Measurements from ENCODE around the gene RNF150. TPM values are rescaled to one million over a fixed set of nuclear protein-coding genes. Genes with fewer than 3 reads are reported as not detected.
"Not testable (repeated sequence)": the region's sequence is repeated elsewhere in the genome, so short reads cannot be mapped to it uniquely, and the experiment has no call there.

The RNF150 gene
- 10 to 100 TPM in 1 of 3 donors, 1 to 10 TPM in 1, under 1 TPM in 1; 0.82 to 12.4 (median 3.0) TPM for polyA plus RNA-seq

DNA sequence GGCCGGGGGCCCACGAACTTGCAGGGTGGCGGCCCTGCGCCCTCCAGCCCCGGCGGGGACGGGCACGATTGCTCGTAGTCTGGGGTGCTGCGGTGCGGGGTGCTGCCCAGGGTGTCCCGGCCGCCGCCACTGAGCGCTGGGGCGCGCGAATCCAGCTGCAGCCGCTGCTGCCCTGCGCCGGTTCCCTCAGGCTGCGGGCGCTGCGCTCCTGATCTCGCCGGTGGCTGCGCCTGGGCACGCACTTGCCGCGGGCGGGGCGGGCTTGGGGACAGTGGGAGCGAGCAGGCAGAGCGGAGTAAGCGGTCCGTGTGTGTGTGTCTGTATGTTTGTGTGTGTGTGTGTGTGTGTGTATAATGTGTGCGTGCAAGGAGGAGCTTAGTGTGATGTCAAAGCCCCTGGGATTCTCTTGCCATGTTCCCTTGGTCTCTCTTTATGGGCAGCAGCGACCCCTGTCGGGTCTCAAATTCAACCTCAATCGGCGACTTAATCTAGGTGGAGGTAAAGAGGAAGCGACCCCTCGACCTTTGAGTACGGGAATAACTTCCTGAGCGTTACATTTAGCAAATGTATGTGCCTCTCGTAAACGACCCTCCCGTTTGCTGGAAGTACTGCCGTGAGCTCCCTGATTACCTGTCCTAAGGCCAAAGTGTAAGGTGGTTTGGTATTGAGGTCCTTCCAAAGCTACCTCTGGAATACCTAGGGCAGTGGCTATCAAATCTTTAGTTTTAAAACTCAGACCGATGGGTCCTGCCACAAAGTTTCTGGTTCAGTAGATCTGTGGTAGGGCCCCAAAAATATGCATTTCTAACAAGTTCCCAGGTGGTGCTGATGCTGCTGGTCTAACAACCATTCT, at the start of gene RNF150:
RNF150 (minus strand) TSS at position 324 of the 853 bp plus-strand sequence.
- WGBS, 3 donors = 1 to 2% (median 2%) methylated on average over 42 to 50 of the region's 50 CpGs
- H3K27ac ChIP-seq (ENCODE audit: low read depth, low read length) = no peak within 1 kb of the TSS

DNA sequence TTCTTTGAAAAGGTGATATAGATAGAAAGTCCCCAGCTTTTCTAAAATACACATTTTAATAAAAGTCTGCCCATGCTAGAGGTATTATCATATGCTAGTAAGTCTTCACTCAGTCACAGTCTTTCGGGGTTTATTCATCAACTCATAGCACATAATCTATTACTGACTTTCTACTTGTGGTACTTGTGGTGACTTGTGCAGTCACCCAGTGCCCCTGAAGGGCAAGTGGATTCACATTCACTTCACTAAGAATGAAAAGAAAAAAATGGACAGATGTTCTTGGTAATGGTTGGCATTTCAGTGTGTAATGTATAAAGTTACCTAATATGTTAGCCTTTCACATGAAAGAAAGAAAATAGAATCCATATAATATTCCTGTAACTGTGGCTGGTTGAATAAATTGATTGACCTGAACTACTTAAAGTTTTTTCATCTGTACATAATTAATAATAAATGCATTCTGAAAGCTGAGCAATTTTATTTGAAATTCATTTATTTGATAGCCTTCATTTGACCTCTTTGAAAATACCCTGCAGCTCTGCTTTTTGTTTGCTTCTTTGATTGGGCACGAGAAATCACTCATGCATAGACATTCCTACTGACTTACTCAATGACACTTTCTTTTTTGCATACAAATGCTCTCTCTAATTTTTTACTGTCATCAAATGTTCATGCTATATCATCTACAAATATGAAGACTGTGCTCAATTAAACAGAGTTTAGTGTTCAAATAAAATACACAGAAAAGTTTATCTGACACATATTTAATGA, 47.9 kb upstream of the RNF150 start:
- 68 to 92% (median 89%) methylated on average over 2 of the region's 2 CpGs for WGBS, 3 donors
- H3K27ac ChIP-seq (ENCODE audit: low read depth, low read length) = no peak overlapping the region

DNA sequence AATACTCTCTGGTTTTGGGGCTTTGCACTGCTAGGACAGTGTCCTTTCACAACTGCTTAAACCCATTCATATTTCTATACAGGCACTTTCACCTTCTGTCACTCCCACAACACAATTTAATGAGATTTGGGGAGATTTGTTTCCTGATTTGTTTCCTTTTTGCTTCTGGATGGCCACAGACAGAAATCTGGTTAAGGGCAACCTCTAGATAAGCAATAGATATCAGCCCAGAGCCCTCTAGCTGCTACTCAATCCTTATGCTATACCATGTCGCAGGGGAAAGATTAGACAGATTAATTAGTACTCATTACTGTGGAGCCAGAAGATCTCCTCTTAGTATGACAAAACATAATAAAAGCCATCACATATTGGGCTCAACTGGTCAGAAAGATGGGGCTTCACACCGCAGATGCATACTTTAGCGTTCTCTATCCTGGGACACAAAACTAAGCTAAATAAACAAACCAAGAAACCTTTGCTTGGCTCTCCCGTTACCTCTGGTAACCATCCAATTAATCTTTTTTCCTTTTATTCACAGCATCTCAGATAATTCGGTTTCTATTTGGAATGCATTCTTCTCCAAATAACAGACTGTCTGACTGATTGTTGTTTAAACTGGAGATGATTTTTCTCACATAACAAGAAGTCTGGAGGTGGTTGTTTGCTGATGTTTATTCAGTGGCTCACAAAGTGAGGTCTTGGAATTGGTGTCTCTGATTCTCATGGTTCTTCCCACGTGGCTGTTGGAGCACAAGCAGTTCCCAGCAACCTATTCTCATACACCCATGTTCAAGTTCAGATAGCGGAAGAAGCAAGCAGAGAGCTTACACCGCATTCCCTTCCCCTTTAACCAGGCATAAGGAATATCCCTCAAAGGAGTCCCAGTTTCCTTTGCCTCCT, 46.5 kb upstream of the RNF150 start:
- H3K27ac ChIP-seq (ENCODE audit: low read depth, low read length) = no peak overlapping the region
- 41 to 58% (median 54%) methylated on average over 8 of the region's 8 CpGs for WGBS, 3 donors

DNA sequence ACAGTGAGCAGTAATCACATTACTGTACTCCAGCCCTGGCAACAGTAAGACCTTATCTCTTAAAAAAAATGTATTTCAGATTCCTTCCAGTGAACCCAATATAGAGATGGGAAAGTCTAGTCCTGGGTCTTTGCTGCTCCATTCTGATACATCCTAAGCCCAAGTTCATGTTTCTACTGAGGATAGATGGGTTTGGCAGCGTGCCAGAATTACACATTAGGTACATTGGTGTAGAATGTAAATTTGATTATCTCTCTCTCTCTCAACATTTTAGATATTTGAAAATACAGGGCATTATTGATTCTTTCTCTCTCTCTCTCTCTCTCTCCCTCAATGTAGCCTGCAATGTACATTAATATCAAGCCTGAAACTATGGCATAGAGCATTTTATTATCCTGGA, 43.9 kb upstream of the RNF150 start:
- H3K27ac ChIP-seq (ENCODE audit: low read depth, low read length) = no peak overlapping the region
- 36 to 65% (median 49%) methylated on average over 1 of the region's 1 CpG for whole genome bisulfite sequencing, 3 donors

DNA sequence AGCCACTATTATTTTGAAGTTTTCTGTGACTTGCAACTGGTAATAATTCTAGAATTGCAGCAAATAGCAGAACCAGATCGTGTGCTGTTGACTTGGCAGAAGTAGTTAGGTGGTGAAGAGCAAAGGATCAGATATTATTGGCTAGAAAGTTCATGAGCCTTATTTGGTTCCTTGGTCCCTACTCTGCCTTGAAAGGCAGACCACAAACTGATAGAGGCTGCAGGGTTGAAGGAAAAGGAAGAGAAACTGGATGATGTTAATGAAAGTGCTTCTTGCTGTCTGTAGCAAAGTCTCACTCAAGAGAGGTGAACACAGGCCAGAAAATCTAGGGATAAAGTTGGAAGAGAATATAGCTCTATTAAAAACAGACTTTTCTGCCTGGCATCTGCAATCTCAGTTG, 41.2 kb upstream of the RNF150 start:
- 56 to 57% (median 57%) methylated on average over 1 of the region's 1 CpG for WGBS, 3 donors
- no peak overlapping the region for H3K27ac ChIP-seq (ENCODE audit: low read depth, low read length)

DNA sequence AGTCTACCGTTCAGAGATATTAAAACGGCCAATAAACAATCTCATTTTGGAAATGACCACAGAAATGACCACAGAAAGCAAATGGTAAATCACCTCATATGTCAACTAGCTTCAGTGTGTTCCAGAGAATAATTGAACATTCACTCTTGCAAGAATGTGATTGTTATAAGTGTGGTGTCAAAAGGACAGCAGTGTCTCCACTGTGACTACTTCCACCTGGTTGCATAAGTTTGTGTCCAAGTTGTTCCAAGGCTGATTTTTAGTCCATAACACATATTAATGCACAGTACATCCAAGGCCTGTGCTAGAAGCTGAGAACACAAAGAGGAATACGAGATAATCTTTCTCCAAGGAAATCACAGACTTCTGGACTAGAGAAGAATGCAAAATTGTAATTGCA, 37.4 kb upstream of the RNF150 start:
- 58 to 73% (median 67%) methylated on average over 3 of the region's 3 CpGs for whole genome bisulfite sequencing, 3 donors

DNA sequence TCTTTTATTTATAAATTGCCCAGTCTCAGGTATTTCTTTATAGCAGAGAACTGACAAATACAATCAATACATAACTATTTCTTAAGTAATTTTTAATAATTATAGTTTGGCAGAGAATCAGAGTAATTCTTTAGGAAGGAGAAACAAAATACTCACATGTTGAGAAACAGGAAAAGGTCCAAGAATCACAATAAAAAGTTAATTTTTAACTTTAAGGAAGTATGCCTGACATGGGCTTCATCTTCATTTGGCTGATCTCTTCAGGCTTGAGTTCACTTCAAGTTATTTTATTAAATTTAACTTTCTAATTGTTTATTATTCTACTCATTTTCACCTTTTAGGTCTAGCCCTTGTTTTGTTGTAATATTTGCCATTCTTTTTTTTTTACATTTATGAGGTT, 36.1 kb upstream of the RNF150 start:
- no peak overlapping the region for H3K27ac ChIP-seq (ENCODE audit: low read depth, low read length)

More for the DNA sequence above, 37.4 kb upstream of the RNF150 start:
- no peak overlapping the region for H3K27ac ChIP-seq (ENCODE audit: low read depth, low read length)

DNA sequence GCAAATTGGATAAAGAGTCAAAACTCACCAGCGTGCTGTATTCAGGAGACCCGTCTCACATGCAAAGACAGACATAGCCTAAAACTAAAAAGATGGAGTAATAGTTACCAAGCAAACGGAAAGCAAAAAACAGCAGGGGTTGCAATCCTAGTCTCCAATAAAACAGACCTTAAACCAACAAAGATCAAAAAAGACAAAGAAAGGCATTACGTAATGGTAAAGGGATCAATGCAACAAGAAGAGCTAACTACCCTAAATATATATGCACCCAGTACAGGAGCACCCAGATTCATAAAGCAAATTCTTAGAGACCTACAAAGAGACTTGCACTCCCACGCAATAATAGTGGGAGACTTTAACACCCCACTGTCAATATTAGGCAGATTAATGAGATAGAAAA, 31.7 kb upstream of the RNF150 start:
- WGBS, 3 donors = 79 to 90% (median 89%) methylated on average over 5 of the region's 5 CpGs
- H3K27ac ChIP-seq (ENCODE audit: low read depth, low read length) = not testable (repeated sequence)

DNA sequence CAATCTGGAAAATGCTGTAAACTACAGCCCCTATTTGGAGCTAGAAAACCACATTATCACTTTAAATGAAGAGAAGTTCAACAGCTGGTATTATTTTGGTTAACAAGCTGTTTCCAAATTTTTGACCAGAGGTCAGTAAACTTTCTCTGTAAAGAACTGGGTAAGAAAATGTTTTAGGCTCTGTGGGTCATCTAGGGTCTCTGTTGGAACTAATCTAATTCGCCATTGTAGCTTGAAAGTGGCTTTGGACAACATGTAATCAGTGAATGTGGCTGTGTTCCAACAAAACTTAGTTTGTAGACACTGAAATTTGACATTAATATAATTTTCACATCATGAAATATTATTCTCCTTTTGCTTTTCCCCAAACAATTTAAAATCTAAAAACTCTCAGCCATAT, 25.8 kb upstream of the RNF150 start:
- no peak overlapping the region for H3K27ac ChIP-seq (ENCODE audit: low read depth, low read length)
- WGBS, 3 donors = 54 to 90% (median 82%) methylated on average over 1 of the region's 1 CpG

DNA sequence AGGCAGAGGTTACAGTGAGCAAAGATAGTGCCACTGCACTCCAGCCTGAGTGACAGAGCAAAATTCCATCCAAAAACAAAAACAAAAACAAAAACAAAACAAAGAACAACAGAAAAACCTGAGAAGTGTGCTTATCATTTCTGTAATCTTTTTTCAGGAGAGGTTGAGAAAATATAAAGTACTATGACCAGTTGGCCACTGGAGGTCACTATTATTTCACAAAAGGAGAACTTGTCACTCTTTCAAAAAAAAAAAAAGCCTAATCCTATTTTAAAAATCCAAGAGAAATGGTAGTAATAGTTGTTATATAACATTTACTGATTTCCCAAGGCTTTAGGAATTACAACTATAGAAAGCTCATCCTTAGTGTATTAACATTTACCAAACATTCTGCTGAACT, 24.9 kb upstream of the RNF150 start:
- H3K27ac ChIP-seq (ENCODE audit: low read depth, low read length) = no peak overlapping the region

DNA sequence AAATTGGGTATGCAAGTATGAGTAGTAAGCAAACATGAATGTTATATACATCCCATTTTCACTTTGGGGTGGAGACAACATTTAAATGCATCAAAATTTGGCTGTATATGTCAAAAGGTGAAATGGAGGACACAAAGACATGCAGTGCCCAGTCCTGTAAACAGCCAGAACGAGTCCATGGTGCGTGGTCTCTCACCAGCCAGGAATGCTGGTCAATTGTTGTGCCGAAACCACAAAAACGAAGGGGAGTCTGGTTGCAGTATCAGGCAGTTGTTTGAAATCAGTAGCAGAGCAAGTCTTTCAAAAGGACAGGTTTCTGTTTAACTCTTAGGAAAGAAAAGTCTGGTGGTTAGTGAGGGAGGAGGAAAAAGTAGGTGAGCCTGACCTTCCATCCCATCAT, 22.3 kb upstream of the RNF150 start:
- no peak overlapping the region for H3K27ac ChIP-seq (ENCODE audit: low read depth, low read length)
- WGBS, 3 donors = 80 to 90% (median 82%) methylated on average over 4 of the region's 4 CpGs

DNA sequence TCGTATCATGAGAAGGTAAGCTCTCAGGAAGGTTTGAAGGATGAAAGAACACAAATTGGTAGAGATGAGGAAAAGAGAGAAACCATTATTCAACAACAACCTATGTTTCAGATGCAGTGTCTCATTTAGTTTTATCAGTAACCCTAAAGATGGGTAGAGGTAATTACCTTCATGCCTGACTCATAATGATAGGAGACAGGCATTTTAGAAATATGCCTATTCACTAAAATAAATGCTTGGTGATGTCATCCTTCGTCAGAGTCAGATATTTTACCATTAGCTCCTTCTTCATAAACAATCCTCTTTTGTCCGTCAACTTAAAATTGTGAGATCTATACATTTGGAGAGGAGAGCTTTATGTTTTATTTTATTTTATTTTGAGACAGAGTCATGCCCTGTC, 21.5 kb upstream of the RNF150 start:
- 83 to 84% (median 84%) methylated on average over 3 of the region's 3 CpGs for WGBS, 3 donors
- no peak overlapping the region for H3K27ac ChIP-seq (ENCODE audit: low read depth, low read length)

DNA sequence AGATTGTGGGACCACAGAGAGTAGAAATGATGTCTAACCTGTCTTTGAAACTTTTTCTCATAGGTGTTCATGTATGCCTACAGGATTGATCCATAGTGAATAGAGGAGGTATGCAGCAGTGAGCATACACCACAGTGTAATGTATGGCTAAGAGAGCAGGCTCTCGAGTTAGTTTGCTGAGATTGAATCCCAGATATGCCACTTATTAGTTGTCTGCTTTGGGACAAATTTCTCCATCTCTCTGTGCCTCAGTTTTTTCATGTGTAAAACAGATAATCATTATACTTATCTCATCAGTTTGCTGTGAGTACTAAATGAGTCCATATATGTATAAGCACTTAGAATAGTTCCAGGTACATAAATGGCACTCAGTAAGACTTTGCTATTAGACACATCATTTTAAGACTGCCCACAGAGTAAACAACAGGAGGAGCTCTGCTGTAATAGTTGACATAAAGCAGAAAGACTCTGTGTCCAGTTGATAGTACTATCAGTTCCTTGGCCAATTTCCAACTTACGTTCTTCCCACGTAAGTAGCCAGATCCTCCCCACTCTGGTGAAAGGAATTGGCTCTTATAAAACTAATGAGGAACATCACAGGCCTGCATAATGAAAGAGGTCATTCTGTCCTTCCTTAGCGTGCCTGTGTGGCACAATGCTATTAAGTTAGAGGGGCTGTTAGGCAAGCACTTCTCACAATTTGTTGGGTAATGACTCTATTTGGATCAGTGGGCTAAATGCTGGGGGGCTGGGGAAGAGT, 20.7 kb upstream of the RNF150 start:
- H3K27ac ChIP-seq (ENCODE audit: low read depth, low read length) = no peak overlapping the region
- 33 to 60% (median 39%) methylated on average over 4 of the region's 4 CpGs for WGBS, 3 donors

DNA sequence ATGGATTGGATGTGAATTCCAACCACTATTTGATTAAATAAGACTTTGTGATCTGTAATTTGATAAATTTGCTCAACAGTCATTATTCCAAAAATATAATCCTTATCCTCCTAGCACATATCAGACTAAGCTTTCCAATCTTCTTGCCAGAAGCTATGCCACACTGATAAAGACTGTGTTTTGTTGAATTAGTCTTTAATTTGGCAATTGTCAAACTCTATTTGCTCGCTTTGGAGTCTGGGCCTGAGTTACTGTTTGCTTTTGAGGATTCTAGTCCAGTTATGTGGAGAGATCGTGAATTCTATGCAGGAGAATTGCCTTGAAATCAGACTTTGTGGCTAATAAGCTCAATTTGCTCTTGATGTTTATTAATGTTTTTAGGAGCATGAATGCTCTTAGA, 10.9 kb upstream of the RNF150 start:
- WGBS, 3 donors = 37 to 92% (median 91%) methylated on average over 2 of the region's 2 CpGs
- no peak overlapping the region for H3K27ac ChIP-seq (ENCODE audit: low read depth, low read length)

DNA sequence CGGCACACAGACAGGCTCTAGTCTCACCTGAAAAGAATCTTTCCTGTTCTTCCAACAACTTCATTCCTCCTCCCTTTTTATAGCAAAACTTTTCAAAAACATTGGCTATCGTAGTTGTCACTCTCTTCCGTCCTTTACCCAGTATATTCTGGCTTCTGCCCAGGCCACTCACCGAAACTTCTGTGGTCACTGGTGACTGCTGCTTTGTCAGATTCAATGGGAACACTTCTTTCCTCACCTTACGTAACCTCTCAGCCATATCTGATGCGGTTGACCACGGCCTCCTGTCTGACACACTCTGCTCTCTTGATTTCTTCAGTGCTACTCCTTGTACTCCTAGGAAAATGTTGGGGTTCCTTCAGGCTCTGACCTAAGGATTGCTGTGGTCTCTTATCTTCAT, 9.2 kb upstream of the RNF150 start:
- 53 to 78% (median 64%) methylated on average over 7 of the region's 7 CpGs for WGBS, 3 donors
- H3K27ac ChIP-seq (ENCODE audit: low read depth, low read length) = no peak overlapping the region

DNA sequence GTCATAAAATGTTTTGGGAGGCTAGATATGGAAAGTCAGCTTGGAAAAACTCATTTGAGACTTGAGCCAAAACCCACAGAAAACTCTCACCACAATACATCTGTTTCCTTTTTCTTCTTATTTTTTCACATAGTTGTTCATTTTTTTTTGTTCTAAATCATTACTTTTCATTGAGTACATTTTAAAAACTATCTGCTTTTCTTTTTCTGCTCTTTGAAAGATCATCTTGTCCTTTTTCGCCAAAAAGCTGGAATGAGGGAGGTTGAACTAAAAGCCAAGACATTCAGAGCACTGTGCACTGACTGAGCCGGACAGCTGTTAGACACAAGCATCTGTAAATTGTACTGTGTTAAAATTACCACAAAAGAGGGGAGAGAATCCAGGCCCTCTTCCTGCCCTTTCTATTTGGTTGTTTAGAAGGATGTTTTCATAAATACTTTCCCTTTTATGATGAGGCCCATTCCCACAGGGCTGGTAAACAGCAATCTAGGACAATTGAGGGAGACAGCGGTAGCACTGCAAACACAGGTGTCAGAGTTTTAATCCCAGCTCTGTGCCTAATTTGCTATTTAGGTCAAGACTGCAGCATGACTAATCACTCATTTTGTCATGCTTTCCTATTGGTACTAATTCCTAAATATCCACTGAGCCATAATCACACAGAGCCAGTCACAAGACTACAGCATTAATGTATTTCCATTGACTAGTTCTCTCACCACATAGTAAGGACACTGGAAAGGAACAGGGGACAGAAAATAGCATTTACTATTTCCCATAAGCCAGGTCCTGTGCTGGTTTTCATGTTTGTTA, 7.3 kb upstream of the RNF150 start:
- no peak overlapping the region for H3K27ac ChIP-seq (ENCODE audit: low read depth, low read length)
- 61 to 85% (median 71%) methylated on average over 3 of the region's 3 CpGs for WGBS, 3 donors

Data from adipose tissue (tissue), 3 donors.